ENCODE results near the gene TET3.

GRCh38 chr2:74028741-74029140, 44.0 kb downstream of the TET3 start:
- TF ChIP-seq CTCF (IDR thresholded peaks at IDR 0.05) (no peak), POLR2A (IDR thresholded peaks at IDR 0.05) (no peak), POLR2AphosphoS5 (IDR thresholded peaks at IDR 0.05; ENCODE audit: insufficient read depth in 1 of 2, low read depth in 1 of 2) (no peak)

Measured in vagina (tissue), 2 donors.